GM19025 (cell line): Measurements from ENCODE around the gene STXBP6.

Experiments used
- ATAC-seq: cut with Tn5 transposase; IDR thresholded peaks from one replicate; pipeline ENCODE4 v1.9.1; 2021; ENCODE audit warnings: mild to moderate bottlenecking, low read depth, moderate library complexity; ENCODE audit not compliant: unreplicated experiment

Gene STXBP6

DNA sequence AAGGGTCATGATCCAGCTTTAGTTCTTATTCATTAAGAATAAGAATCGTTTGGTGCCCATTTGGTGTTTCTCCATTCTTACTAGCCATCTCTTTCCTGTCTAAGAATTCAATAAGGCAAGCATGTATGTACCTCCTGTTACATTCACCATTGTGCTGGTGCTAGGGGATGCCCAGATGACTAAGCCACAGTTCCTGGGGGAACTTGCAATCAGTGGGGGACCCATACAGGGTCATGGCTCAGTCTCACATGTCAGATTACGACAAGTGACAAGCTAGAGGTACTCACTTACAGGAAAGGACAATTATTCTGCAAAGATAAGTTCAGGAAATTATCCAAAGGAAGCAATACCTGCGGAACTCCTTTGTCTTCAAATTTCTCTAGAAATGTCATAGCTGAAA is 125.4 kb downstream of the STXBP6 start:
- peak; percentile 89 for ATAC-seq

DNA sequence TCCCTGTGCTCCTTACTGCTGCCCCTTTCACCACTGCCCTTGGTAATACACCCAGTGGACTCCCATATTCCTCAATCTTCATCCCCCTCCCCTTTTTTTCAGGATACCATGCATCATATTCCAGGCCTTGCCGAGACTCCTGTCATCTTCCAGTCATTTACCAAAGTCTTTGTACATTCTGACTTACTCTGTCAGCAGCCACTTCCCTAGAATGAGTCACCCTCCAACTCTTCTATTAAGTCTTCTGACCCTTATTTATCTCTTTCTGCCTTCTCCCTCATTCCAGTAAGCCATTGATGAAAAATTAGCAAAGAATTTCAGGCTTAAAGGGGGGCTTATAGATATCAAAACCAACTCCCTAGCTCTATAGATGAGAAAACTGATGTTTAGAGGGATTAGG is 128.0 kb downstream of the STXBP6 start:
- ATAC-seq = no peak

DNA sequence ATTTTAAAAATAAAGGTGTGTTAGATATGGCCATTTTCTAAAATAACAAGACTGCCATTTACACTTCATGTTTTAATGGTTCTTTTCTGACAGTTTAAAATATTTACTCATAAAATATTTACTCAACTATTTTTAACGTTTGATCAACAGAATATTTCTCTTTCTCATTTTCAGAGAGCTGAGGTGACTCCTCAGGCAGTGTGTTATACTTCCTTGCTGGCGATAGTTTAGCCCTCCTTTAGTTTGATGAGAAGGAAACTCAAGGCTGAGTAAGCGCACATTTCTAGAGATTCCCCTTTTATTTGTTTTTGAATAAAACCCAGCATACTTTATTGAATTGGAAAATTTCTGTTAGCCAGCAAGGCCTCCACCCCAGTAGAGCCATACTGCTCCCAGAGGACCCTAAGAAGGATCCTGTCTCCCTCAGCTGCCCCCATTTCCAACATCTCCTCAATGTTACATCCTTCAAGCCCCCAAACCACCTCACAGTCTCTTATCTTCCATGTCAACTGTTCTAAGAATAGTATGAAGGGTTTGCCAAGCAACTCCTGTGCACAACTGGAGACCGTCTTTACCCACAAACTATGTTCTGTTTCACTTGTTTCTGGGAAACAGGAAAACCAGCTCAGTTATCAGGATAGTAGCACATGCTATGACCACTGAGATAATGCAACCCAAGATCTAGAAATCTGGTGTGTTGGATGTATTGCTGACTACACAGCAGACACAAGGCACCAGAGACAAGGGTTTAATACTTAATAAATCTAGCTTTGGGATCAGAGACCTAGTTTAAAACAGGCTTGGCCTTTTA is 129.5 kb downstream of the STXBP6 start:
- ATAC-seq = no peak

DNA sequence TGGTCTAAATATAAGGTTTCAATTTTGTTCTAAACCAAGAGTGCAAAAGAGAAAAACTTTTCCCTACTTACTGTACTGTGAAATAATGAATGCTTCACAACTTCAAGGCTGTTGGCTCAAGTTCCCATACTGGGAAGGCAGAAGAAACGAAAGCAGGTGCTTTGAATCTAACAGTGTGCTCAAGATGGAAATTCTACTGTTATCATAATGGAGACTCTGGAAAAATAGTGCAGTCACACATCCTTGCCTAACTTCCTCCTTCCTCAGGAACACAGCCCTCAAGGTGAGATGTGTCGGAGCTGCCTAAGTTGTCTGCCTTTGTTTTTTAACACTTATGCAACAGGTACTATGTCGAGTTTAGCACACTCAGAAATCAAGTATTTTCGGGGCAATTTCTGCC is 131.1 kb downstream of the STXBP6 start:
- ATAC-seq = no peak

- ATAC-seq = no peak
Observed at GRCh38 chr14:24915958-24916595, 133.9 kb downstream of the STXBP6 start.

GRCh38 chr14:24915403-24915921 is 134.5 kb downstream of the STXBP6 start:
- no peak for ATAC-seq

- ATAC-seq = no peak
Observed at GRCh38 chr14:24913746-24914145, 136.2 kb downstream of the STXBP6 start.

- ATAC-seq = no peak
Observed at GRCh38 chr14:24913021-24913420, 136.9 kb downstream of the STXBP6 start.

DNA sequence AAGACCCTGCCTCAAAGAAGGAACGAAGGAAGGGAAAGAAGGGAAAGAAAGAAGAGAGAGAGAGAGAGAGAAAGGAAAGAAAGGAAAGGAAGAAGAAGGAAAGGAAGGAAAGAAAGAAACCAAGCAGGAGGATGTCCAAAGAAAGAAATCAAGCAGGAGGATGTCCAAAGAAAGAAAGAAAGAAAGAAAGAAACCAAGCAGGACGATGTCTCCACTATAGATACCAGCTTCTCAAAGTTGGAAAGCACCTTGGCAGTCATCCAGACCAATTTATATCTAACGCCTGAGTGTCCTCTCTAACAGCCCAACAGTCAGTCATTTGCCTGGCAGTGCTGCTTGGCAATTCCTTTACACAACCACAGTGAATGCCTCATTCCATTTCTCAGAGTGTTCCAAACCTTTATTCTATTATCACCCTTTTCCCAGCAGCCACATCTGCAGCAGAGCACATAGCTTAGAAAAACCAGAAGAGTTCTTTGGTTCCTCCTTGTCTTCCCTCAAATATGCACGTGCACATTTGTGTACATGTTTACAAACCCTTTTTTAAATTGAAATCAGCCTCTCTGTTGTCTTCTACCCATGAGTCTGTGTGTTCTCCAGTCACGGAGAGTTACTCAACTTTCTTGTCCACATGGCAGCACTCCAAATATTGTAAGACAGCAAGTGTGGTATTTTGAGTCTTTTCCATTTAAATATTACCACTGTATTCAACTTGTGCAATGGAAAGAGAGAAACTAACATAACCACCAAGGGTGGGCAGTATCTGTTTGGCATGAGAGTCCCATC is 138.4 kb downstream of the STXBP6 start:
- ATAC-seq = no peak

DNA sequence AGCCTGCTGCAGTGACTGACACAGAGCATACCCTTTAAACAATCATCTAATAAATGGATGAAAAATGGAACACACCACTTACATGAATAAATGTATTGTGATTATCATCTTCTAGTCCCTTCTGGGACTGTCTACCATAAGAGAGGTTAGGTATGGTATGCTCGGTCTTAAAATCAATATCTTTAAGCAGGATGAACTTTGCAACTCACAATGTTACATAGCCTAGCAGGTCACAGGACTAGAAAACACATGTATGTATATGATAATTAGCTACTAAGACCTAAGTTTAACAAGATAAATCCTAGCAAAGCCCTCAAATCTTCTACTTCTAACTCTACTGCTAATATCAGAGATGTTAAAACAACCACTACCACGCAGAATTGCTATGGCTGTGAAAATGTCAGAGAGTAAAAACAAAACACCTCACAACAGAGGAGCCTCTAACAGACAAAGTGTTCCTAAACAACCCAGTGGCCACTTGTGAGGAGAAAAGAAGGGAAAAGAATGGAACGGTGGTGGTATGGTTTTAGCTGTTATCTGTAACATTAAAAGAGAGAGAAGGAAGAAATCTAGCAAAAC is 139.4 kb downstream of the STXBP6 start:
- ATAC-seq = no peak

DNA sequence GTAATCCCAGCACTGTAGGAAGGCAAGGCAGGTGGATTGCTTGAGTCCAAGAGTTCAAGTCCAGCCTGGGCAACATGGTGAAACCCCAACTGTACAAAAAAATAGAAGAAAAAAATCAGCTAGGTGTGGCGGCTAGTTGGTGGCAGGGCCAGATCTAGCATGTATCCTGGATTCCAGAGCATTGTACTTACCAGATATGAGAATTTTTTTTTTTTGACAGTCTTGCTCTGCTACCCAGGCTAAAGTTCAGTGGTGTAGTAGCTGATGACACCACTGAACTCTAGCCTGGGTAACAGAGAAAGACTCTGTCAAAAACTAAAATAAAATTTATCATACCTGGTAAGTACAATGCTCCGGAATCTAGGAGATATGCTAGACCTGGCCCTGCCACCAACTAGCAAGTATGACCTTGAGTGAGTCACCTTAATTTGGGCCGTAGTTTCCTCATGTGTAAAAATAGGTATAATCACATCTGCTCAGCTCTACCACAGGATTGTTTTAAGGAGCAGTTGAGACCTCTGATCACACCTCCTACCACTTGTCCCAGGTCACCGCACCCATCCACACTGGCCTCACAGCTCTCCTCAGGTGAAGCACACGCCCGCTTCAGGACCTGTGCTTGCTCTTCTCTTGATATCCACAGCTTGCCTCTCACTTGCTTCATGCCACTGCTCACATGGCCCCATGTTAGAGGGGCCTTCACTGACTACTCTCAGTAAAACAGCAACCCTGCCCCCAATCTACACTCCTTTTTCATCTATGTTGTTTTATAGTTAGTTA is 140.2 kb downstream of the STXBP6 start:
- no peak for ATAC-seq

- ATAC-seq = no peak
Observed at GRCh38 chr14:24908592-24909236, 141.2 kb downstream of the STXBP6 start.

- no peak for ATAC-seq
Observed at GRCh38 chr14:24904533-24904932, 145.4 kb downstream of the STXBP6 start.

GRCh38 chr14:24903337-24903736 is 146.6 kb downstream of the STXBP6 start:
- no peak for ATAC-seq

- no peak for ATAC-seq
Observed at GRCh38 chr14:24900269-24901100, 149.5 kb downstream of the STXBP6 start.

DNA sequence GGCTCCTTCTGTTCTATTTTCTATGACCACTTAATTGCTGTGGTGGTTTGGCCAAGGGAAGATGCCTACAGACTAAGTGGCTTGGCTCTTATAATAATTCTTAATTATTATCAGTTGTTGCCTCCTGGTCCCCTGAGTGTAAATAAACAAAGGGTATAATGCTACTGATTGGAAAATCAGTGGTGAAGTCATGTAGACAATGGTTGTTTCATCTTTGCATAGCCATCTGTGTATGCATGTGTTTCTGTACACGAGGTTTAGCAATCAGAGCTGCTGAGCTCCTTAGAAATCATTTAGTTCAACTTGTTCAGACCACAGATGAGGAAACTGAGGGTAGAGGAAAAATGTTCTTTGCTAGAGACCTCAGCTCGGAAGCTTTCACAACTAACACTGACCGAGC is 152.2 kb downstream of the STXBP6 start:
- no peak for ATAC-seq

GRCh38 chr14:24895622-24896021 is 154.3 kb downstream of the STXBP6 start:
- no peak for ATAC-seq

GRCh38 chr14:24895243-24895583 is 154.7 kb downstream of the STXBP6 start:
- no peak for ATAC-seq
